Measurements from ENCODE around the gene RNF19B.

Gene RNF19B

DNA sequence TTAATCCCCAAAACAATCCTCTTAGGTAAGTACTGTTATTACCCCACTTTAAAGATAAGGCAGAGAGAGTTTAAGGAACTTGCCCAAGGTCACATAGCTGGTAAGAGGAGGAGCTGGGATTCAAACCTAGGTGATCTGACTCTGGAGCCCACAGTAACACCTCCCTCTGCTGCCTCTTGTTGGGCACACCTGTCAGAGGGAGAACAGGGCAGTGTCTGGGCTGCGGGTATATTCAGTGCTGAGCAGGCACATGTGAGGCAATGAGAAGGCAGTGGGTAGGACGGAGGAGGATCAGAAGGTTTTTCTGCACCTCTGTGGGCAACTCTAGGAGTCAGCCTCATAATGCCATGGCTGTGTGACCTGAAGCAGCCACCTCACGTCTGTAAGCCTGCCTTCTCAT is 76.5 kb downstream of the RNF19B start:
- no peak for DNase-seq (ENCODE audit: low read depth)

DNA sequence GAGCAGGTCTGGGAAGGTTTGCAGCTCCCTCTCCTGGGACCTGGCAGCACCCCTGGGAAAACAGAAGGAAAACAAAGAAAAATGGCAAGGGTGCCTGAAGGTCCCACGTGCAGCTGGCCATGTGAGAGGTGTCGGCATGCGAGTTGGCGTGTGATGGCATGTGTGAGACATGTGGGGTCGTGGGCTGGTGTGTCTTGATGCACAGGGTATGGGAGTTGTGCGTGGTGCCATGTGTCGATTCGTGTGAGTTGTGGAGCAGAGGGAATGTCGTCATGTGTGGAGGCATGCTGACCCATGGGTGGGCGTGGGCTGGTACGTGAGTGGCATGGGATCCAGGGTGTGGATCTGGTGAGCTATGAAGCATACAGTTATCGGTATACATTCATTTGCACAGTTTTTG is 77.0 kb downstream of the RNF19B start:
- DNase-seq (ENCODE audit: low read depth): no peak

DNA sequence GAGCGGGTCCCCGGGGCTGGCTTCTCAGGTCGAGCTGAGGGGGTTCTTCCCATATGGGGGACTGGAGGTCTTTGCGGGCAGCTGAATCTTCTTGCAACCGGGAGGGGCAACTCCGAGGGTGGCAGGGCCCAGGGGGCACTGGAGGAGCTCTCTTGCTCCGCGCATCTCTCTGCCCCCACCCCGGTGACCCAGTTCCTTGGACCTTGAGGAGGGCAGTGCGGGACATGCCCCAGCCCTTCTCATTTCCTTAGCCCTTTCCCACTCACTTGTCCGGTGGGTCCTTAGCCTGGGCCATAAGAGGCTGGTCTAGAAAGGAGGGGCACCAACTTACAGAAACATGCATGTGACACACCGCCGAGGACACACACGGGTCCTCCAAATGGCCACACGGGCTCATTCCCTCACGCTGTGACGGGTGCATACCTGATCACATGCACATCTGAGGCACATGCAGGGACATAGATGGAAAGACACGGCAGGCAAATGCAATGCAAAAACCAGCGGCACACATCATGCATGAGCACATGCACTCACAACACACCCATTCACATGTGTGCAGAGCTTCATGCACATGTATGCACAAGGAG is 77.7 kb downstream of the RNF19B start:
- no peak for DNase-seq (ENCODE audit: low read depth)
